ENCODE data around the gene SNED1.

SNED1 gene

GRCh38 chr2:241035142-241035817 lies 36.9 kb downstream of the SNED1 start:
- H3K27ac ChIP-seq (ENCODE audit: low read depth, low read length), result no peak overlapping the region
- H4K20me1 ChIP-seq (ENCODE audit: control insufficient read depth, insufficient read depth, low read depth, low read length), result no peaks in the 10 kb centered on the region
- peaks cover 7% of the 10 kb centered on the region for H3K27me3 ChIP-seq (ENCODE audit: control insufficient read depth, low read length)
- H3F3A ChIP-seq (ENCODE audit: control insufficient read depth, insufficient read depth), result peaks cover 3% of the 10 kb centered on the region; the same call in 1 of the 2 replicates
- peaks cover 36% of the 10 kb centered on the region for H3K79me2 ChIP-seq (ENCODE audit: control insufficient read depth, low read length)
- H3K36me3 ChIP-seq (ENCODE audit: control insufficient read depth, low read length), result peaks cover 25% of the 10 kb centered on the region
- no peaks in the 10 kb centered on the region for H3K9me3 ChIP-seq (ENCODE audit: control insufficient read depth, insufficient read depth, low read length)
- no peak for TF ChIP-seq EZH2phosphoT487 (IDR thresholded peaks at IDR 0.05; ENCODE audit: borderline replicate concordance, low read length)
- no peak for TF ChIP-seq CTCF (IDR thresholded peaks at IDR 0.05; ENCODE audit: low read depth, low read length, poor library complexity, severe bottlenecking)
- H3K4me3 ChIP-seq (ENCODE audit: low read length), result no peak overlapping the region
- H3K9me2 ChIP-seq (replicated peaks; ENCODE audit: control insufficient read depth, low read length), result no peaks in the 10 kb centered on the region
- H3K4me1 ChIP-seq (ENCODE audit: control insufficient read depth, low read length), result peaks cover 42% of the 10 kb centered on the region
- no peak overlapping the region for H3K4me2 ChIP-seq (ENCODE audit: low read length)

- no peaks in the 10 kb centered on the region for H4K20me1 ChIP-seq (ENCODE audit: control insufficient read depth, insufficient read depth, low read depth, low read length)
- no peak overlapping the region for H3K27ac ChIP-seq (ENCODE audit: low read depth, low read length)
- peaks cover 7% of the 10 kb centered on the region for H3K27me3 ChIP-seq (ENCODE audit: control insufficient read depth, low read length)
- peaks cover 29% of the 10 kb centered on the region for H3K36me3 ChIP-seq (ENCODE audit: control insufficient read depth, low read length)
- TF ChIP-seq CTCF (IDR thresholded peaks at IDR 0.05; ENCODE audit: low read depth, low read length, poor library complexity, severe bottlenecking) (no peak), EZH2phosphoT487 (IDR thresholded peaks at IDR 0.05; ENCODE audit: borderline replicate concordance, low read length) (no peak)
- H3K4me1 ChIP-seq (ENCODE audit: control insufficient read depth, low read length), result peaks cover 48% of the 10 kb centered on the region
- no peaks in the 10 kb centered on the region for H3K9me2 ChIP-seq (replicated peaks; ENCODE audit: control insufficient read depth, low read length)
- H3K9me3 ChIP-seq (ENCODE audit: control insufficient read depth, insufficient read depth, low read length), result no peaks in the 10 kb centered on the region
- H3K4me3 ChIP-seq (ENCODE audit: low read length), result peak overlapping the region; percentile 95
- H3K79me2 ChIP-seq (ENCODE audit: control insufficient read depth, low read length), result peaks cover 39% of the 10 kb centered on the region
- H3F3A ChIP-seq (ENCODE audit: control insufficient read depth, insufficient read depth), result peaks cover 9% of the 10 kb centered on the region
- peak overlapping the region; percentile 95 for H3K4me2 ChIP-seq (ENCODE audit: low read length)
Measured at GRCh38 chr2:241035818-241036396, 37.5 kb downstream of the SNED1 start.

GRCh38 chr2:241036397-241036963 lies 38.1 kb downstream of the SNED1 start:
- Histone ChIP-seq H3K9me3 (ENCODE audit: control insufficient read depth, insufficient read depth, low read length) (no peaks in the 10 kb centered on the region), H3K4me2 (ENCODE audit: low read length) (peak overlapping the region; percentile 95), H3K27ac (ENCODE audit: low read depth, low read length) (peak overlapping the region; percentile 95), H3K9me2 (replicated peaks; ENCODE audit: control insufficient read depth, low read length) (no peaks in the 10 kb centered on the region), H3K27me3 (ENCODE audit: control insufficient read depth, low read length) (peaks cover 7% of the 10 kb centered on the region), H3F3A (ENCODE audit: control insufficient read depth, insufficient read depth) (peaks cover 15% of the 10 kb centered on the region), H3K36me3 (ENCODE audit: control insufficient read depth, low read length) (peaks cover 29% of the 10 kb centered on the region), H4K20me1 (ENCODE audit: control insufficient read depth, insufficient read depth, low read depth, low read length) (no peaks in the 10 kb centered on the region), H3K79me2 (ENCODE audit: control insufficient read depth, low read length) (peaks cover 39% of the 10 kb centered on the region), H3K4me1 (ENCODE audit: control insufficient read depth, low read length) (peaks cover 54% of the 10 kb centered on the region), H3K4me3 (ENCODE audit: low read length) (peak overlapping the region; percentile 95)
- TF ChIP-seq EZH2phosphoT487 (IDR thresholded peaks at IDR 0.05; ENCODE audit: borderline replicate concordance, low read length), result no peak
- no peak for TF ChIP-seq CTCF (IDR thresholded peaks at IDR 0.05; ENCODE audit: low read depth, low read length, poor library complexity, severe bottlenecking)

All from DOHH2 (cell line).